Hypothalamus (tissue), 51 donors: ENCODE measurements around the gene RABEP1.
"Not testable (repeated sequence)": the region's sequence is repeated elsewhere in the genome, so short reads cannot be mapped to it uniquely, and the experiment has no call there.

Experiments
- DNase-seq, 51 donors: peaks; one replicate each; lab custom pipeline; 2025; lab: John Stamatoyannopoulos, UW

RABEP1 gene

DNA sequence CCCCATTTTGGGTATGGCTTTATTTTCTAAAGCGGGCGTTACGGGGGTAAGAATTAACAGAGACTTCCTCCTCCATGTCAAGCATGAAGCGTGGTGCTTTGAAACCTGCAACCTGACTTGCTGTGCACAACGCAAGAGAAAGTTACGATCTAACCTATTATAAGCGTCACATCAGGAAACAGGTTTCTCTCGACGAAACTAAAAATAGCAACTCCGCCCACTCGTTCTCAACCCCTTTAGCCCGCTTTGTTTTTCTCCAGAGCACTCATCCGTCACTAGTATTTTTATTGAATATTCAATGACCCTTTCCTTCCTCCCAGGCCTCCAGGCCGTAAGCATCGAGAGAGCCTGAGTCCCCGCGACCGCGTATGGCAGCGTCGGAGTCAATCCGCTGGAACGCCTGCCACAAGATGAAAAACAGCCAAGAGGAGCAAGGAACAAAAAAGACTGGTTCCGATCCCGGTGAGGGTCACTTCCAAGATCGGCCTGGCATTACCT is 136.8 kb downstream of the RABEP1 start:
- peak in 6 of 51 donors; percentile 40 to 62 (median 52) for DNase-seq

DNA sequence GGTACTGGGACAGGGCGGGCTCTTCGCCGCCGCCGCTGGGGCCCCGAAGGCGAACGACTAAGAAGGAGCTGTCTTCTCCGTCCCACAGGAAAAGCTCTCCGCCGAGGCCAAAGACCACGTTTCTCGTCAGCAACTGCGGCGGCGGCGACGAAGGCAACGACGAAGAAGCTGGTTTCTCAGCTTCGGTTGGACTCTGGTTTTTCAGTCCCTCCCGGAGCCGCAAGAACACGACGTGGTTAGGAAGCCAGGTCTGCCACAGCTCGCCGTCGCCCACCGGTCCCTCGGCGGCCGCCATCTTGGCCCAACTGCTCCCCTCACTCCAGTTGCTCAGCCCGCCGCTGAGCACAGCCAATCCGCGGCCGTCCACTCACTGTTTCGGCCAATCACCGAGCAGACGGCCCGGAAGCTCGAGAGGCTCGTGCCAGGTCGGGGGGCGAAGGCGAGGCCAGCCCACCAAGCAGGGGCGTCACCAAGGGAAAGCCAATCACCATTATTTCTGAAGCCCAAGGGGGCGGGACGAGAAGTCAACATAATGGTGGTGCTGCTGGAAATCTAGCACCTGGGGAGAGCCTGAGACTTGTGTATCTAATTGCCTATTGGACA is 137.4 kb downstream of the RABEP1 start, which contains the start of gene NUP88:
Gene NUP88 (minus strand): TSS at position 307 of the 603 bp plus-strand sequence. CDS start 12 bp downstream, at position 295.
- DNase-seq = peak; percentile 84 to 99 (median 96)

DNA sequence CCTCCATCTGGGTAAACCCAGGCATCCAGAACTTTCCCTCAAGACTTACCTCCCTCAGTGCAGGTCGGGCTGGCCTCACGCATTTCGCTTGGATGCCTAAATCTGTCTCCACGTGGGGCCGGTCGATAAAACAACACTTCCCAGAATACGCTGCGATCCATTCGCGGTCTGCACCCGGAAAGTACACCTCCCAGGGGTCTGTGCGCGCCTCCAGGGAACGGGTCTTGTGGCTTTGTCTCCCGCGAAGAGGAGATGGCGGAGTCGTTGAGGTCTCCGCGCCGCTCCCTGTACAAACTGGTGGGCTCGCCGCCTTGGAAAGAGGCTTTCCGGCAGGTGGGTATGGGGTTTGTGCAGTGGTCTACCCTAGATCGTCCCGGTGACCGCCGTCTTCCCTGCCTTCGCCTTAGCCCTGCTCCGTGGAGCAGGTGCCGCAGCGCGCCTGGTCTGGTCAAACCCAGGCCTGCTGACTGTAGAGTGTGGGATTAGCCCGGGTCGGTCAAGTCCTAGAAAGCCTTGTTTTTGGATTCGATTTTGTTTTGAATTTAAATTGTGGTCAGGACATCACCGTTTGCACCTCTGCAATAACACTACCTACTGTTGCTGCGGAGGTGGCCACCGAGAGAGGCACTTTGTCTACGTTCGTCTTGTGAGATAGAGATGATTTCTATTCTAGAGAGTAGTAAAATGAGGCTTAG is 138.0 kb downstream of the RABEP1 start, which contains the start of gene RPAIN:
Gene RPAIN (plus strand): TSS at position 224 of the 695 bp plus-strand sequence. CDS start 29 bp downstream, at position 253.
- peak; percentile 73 to 99 (median 92) for DNase-seq

DNA sequence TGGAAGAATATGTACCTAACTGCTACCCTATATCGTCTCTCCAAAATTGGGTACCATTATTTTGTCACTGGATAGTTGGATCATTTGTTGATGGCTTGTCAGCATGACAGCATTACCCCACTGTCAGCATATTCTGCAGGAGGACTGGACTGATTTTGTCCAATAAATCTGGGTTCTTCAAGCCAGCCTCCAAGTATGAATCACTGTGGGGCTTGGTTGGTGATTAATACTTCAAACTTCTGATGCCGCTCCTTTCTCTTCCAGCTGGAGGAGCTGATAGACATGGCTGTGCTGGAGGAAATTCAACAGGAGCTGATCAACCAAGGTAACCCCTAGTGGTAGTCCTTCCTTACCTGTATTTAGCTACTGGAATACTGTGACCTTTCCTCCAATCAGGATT is 140.4 kb downstream of the RABEP1 start:
- no peak for DNase-seq

DNA sequence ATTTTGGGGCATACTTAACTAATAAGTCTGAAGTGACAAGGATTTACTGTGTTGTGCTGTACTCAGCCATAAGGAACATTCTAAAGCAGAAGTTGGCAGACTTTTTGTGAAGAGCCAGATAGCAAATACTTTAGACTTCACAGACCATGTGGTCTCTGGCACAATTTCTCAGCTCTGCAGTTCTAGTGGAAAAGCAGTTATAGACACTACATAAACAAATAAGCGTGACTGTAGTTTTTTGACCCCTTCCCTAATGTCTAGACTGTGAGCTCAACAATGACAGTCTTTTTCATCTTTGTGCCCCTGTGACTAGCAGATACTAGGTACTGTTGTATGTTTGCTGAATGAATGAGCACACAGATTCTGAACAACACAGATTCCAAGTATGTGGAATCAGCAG is 142.8 kb downstream of the RABEP1 start:
- DNase-seq = no peak

DNA sequence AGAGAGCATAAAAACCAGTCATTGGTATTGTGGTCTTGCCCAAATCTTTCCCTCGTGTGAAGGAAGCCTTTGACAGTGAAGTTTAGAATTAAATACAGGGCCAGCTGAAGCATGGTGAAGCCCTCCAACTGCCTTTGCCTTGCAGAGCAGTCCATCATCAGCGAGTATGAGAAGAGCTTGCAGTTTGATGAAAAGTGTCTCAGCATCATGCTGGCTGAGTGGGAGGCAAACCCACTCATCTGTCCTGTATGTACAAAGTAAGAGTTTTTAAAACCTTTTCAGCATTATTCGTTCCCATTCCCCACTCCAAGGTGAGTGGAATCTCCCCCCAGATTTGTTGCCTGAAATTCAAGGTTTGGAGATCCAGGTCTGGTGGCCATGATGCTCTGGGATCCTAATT is 143.7 kb downstream of the RABEP1 start:
- DNase-seq = no peak

DNA sequence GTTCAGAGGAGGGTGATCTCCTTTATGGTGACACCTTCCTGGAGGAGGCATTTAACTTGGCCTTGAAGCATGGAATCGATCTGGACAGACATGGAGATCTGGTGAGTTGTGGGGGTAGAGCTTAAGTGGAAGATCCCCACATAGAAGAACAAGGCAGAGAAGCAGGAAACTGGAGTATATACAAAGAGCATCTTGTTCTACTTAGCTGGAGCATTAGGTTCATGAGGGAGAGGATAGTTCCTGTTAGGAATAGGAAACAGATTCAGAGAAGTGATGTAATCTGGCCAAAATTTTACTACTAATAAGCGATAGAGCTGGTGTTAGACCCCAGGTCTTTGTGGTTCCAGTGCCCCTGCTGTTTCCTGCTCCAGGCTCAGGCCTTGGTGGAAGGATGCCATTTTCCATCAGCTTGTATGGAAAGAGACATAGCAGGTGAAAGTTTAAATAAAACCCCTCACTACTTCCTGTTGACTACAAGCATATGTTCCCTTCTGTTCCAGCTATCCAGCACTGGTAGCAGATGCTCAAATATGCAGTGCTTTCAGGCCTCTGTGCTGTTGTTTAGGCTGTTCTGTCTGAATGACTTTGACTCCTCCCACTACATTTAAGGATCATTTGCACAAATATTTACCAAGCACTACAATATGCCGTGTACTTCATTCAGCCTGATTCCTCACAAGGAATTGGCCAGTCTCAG is 147.3 kb downstream of the RABEP1 start:
- no peak for DNase-seq

DNA sequence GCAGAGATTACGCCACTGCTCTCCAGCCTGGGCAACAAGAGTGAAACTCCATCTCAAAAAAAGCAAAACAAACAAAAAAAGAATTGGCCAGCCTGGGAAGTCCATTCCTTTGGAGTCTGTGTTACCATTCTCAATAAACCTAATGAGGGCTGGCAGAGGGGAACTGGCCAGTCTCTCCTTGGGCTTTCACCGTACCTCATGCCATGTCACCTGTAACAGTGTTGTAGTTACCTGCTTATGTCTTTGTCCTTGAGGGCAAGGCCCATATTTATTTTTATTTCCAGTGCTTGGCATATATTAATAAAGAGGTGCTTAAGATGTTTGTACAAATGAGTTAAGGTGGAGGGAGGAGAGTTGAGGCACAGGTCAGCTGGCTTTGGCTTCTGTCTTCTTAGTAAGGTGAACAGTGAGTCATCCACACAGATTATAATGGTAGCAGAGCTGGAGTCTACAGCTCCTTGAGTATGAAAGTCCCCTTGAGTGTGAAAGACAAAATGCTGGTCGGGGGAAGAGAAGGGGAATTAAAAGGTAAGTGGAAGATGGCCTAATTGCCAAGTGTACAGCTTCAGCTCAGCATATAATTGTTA is 148.4 kb downstream of the RABEP1 start:
- no peak for DNase-seq

DNA sequence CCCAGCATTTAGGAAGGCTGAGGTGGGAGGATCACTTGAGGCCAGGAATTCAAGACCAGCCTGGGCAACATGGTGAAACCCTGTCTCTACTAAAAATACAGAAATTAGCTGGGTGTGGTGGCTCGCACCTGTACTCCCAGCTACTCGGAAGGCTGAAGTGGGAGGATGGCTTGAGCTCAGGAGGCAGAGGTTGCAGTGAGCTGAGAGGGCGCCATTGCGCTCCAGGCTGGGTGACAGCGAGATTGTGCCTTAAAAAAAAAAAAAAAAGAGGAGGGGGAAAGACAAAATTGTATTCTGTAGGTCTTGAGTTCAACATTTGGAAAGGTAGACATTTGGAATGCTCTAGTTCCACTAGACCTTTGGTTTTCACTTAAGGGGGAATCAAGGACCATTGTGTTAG is 149.2 kb downstream of the RABEP1 start:
- DNase-seq = not testable (repeated sequence)

DNA sequence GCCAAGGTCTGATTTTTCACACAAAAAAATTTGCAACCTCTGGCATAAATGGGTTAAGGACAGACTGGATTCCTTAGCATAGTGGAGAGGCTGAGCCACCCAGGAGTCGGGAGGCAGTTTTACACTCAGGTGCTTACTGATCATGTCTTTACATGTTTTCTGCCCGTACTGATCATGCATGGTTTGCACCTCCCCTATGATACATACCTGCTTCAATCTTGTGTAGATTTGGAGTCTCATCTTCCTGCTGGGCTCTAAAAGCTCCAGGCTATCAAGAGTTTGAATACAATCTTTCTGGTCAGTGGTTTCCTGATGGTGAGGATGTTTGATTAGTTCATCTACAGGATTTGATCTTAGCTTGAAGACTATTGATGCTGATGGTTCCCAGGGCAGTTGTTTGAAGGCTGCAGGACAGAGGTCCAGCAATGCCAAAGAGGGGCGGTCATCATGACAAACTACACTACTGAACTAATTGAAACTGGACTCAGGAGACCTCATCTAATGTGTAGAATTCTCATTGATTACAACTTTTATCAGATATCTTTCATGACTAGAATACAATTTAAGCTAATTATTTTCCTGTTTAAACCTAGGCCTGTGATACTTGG is 150.0 kb downstream of the RABEP1 start:
- DNase-seq = no peak

DNA sequence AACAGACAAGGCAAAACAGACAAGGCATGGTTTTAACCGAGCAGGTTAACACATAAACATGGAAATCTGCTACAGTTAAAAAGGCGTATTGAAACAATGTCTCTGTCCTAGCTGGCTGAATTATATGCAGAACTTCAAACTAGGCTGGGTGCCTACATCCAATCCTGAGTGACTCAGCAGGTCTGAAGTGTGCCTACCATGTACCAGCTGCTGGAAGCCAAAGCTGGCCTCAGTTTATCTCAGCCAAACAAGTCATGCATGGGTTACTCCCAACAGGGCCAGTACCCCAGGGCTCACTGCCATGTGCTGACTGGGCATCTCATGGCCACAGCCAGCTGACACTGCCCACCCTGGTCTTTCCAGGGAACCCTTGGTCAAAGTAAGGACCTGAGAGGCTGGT is 152.9 kb downstream of the RABEP1 start:
- DNase-seq = peak in 2 of 51 donors; percentile 4 to 28
